NCI-H2196 treated with DMSO at 0.1 percent for 48 hours (cell line): ENCODE measurements around the gene BLID.

Experiments used
- DNase-seq: peaks from one replicate; lab custom pipeline; 2025; ENCODE audit not compliant: unreplicated experiment; lab: John Stamatoyannopoulos, UW

BLID gene

DNA sequence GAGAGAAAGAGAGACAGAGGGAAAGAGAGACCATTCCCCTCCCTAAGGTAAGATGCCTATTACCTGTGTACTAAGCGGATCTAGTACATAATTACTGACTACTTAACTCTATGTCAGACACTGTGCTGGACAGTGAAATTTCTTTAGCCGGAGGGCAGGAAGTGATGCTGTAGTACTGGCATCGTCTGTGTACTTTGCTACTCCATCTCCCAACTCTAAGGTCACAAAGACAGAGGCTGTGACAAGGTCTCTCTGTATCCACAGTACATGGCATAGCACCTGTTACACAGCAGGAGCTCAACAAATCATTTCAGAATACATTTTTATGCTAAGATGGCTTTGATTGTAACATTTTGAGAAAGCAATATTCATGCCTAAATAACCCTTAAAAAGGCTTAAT is 9.0 kb downstream of the BLID start:
- no peak for DNase-seq

DNA sequence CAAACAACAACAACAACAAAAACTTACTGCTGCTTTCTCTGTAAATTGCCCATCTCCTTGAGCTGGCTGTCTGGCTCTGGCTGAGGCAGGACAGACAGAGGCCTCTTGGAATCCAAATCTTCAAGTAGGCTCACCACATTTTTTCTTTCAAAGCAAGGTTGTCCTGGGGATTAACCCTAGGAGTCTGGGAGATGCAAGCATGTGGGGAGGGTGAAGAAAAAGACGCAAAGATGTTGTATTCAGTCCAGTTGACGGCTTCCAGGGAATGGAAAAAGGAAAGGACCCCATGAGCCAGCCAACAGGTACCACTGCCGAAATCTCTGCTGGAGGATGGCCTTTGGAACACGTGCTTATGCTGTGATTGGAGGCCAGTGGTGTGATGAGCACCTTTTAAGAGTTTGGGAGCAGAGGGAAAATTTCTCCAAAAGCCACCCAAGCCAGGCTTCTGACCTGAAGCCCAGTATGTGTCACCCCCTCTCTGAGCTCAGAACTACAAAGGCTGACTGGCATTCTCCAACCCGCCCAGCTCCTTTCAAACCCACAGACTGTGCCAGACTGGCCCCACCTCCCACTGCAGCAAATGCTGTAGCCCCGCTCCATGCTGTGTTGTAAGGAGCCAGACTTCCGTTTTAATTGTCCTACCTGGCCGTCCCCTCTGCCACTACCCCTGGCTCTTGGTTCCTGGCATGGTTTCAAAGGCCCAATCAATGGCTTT is 10.8 kb downstream of the BLID start:
- no peak for DNase-seq

DNA sequence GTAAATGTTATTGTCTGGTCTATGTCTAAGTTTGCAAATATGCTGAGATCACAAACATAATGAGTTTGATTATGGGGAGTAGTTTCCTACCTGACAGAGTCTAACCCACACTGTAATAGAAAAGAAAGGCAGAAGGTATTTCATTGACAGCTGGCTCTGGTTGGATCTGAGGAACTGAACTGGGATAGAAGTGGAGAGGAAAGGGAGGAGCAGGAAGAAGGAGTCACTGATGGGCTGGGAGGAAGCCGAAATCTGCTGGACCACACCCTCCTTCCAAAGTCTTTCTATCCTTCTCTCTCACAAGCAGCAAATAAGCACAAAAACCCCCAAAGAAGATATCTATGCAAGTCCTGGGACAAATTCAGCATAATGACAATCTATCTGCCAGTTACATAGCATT is 11.7 kb downstream of the BLID start:
- DNase-seq = no peak

DNA sequence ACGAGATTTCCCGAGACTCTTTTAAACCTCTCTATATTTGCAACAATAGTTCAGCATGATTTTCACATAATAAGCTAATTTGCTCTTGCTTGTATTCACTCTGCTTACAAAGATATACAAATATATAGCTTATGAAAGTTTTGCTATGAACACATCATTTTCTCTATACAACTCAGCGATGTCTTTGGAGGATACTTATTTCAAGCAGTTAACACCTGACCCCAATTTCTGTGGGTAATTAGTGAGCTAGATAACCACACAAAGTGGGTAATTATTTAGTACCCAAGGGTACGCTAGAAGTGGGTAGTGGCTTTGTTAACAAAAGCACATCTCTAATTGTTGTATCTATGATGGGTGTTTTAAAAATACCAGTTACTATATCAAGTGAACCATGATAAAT is 12.3 kb downstream of the BLID start:
- no peak for DNase-seq

DNA sequence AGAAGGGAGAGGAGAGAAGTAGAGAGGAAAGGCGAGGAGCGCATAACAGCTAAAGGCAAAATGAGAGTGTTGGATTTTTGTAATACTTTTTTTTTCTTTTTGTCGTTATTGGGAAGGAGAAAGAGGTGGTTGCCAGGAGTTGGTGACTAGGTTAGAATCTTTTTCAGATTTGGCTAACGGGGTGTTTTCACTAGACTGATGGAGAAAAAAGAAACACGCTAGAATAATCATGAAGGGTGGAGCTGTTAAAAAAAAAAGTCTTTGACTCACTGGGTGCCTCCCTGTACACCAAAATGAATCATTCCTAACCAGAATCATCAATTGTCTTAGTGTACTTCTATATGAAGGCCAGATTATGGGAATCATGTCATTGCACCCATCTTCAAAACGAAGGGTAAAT is 12.7 kb downstream of the BLID start:
- DNase-seq = no peak

DNA sequence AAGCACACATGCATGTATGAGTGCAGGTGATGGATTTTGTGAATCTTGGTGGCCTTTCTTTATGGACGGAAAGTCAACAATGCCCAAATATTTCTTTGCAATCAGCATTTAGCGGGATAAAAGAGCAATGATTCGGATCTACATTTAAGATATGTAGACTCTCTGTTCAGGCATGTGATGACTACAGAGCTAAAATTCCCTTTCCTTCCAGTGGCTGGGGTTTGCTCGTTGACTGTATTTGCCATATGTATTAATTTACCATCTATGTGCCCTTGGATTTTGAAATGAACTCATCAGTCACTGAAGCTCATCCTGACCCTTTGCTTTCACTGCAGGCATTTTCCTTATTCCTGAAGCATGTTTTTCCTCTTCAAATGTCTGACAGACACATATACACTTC is 13.6 kb downstream of the BLID start:
- DNase-seq = no peak

DNA sequence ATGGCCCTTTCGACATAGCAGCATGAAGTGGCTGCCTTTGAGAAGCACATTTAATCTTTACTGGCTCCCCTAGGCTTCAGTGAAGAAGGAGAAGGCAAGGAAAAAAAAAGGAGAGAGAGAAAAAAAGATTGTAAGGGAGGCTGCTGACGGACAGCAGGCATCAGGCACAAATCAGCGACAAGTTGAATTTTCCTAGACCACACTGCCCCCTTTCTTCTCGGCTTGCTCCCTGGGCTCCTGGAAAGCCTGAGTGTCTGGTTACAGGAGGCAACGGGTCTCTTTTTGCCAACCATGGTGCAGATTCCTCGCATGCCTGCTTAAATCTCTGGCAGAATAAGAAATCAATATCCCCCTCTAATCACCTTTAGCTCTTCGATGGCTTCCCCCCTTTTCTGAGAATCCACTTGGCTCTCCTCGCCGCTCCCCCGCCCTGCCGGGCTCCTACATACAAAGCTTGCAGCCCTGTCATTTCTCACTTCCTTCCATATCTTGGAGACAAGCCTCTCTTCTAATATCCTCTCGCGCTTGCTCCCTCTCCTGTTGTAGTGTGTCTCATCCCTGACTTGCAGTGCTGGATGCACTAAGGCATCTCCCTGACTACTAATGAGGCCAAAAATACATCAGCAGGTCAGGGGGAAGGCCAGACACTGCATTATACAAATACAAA is 14.3 kb downstream of the BLID start:
- DNase-seq = no peak

DNA sequence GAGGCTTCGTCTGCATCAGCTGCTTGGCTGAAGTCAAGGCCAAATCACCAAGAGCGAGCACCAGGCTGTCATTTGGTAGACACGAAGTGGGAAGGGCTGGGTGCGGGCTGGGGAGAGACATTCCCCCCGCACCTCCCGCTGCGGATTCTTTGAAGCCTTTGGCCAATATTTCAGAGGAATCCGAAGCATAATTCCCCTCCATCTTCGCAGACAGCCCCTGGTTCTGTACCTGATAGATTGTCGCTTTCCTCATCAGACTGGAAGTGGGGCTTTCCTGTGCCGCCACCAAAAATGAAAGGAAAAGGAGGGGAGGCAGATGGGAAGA is 15.3 kb downstream of the BLID start:
- DNase-seq = no peak

DNA sequence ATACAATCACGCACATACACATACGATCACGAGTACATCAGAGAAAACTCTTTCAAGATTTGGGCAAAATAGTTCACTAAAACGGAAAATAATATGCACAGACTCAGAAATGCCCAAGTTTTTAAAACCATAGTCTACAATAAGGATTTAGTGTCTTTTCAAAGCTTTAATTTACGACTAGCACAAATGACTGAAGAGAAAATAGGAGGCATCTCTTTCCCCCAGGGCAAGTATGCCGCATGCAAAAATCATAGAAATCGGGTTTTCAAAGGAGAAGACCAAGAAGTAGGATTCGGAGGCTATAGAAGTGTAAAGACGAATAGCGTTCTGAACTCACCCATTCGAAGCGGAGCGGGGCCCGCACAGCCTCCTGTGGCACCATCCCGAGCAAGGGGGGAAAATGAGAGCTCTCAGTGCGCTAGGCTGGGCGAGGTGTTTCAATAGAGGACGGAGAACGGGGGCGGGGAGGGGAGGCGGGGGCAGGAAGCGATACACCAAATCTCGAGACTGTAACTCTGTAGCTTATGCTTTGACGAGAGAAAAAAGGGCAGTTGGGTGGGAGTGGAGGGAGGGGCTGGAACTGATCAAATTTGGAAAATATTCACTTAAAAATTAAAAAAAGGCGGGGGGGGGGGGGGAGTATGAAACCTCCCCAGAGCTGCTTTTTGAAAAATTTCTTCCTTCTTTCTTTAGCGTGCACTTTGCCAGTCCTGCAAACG is 15.8 kb downstream of the BLID start:
- DNase-seq = no peak

DNA sequence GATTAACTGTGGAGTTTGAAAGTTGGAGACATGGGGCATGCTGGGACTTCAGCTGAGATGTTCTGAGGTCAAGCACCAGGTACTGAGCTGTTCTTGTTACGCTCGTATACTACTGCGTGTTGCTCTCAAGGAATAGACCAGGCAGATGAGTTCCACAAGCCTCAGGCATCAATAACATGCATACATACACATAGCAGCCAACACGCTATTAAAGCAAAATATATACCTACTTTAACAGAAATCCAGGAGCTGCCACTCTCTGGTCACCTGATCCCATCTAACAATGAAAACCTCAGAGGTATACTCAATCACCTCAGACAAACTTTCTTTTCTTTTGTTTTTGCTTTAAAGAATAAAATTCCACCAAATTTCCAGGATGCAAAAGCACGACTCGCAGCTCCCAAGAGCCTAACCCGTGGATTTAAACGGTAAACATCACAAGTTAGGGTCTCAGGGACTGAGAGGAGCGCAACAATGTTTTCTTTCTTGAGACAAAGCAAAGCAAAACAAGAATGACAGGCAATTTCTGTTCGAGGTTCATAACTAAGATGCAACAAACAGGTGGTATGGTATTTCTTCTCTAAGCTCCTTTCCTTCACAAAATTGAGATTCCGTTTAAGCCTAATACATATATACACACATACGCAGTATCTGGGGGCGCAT is 16.5 kb downstream of the BLID start:
- no peak for DNase-seq

DNA sequence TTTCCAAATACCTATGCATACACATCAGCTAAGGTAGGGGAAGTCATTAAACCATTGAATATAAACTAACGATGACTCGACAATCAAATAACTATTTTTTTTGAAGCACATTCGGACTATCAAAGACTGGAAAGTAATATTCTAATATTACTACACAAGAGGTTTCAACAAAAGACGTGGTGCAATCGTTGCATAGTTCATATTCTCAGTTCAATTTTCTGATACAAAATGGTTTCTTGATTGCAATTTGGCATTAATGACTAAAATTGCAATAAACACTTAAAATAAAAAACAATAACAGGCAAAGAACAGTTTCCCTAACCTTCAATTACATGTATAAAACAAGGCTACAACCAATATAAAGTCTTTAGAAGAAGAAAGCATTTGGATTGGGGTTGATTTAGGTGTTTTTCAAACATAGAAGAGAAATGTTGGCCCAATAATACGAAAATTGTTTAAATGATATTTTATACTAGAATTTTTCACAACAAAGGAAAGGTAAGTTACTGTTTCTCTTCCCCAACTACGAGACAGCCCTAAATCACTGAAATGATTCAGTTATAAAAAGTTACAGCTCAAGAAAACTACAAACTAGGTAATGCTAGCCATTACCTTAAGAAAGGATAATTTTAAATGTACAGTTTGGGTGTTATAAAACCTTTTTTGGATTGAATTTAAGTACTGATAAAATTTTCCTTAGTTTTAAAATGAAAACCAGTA is 17.6 kb downstream of the BLID start:
- no peak for DNase-seq

DNA sequence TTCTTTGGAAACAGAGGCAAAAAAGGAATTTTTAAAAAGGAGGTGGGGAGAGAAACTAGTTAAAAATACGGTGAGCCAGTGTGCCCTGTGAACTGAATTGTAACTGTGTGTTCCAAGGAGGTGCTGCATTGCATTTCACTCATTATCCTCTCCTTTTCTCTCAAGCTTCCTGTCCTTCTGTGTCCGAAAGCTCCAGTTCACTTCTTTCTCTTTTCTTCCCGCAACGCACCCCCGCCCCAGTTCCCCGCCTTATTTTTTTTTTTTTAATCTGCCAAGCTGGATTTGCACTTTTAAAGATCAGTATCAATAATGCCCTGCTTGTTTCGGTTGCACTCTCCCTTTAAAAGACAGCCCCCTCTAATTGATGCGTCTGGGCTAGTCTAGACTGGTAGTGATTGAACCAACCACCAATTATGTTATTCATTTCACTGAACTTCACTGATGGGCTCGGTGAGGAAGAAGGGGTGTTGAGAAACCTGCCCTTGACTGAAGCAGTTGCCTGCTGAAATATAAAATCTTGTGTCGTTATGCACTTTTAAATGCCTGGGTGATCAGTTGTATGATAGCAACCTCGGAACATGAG is 18.5 kb downstream of the BLID start:
- no peak for DNase-seq

DNA sequence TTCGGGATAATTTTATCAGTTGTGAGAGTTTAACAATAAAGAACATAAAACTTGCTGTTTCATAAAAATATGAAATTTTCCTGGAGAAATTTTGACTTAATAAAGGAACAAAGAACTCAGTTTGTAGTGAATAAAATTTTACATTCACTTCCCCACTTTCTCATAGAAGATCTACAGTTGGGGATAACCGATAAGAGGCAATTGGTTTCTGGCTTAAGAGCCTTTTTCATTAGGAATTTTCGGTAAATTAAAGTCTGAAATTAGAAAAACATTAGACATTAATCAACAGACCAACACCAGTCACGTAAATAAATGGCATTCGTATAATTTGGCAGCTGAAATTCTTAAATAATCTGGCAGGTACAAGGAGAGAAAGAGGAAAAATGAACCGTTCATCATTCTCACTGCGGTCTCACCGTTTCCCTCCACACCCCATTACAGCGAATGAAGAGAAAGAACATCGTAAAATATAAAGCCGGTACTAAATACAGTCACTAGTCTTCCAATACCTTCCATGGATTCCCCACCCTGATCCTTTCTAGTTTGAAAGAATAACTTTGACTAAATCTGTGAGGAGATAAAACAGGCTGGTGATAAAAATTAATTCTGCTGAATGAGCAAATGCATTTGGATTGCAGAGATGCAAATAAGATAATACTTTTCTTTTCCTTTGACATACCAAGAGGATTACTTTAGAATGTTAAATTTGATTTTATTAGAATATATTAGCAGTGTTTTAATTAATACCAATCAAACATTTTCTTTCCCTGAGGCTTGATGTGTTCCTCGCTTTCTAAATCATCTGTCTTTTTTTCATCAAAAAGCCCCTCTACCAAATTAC is 19.5 kb downstream of the BLID start:
- no peak for DNase-seq

DNA sequence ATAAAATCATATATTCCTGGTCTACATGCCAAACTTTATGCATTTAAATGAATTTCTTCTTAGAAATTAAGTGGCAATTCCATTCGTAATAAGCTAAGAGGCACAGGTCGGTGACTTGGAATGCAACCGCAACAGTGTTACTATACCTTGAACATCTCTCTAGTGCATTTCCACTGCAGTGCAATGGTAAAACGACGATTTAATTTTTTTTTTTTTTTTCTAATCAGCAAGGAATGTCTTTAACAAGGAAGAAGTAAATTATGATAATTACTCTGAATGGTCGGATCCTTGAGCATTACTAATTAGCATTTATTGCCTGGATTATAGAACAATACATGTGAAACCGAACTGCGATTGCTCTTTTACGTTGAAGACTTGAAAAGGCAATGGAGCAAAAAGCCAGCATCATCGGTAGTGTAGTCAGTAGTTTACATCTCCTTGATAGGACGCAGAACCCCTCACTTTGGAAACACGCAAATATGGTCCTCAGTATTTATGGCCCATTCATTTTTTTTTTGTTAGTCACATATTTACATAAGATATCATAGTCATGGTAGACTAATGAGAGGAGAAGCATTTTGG is 20.2 kb downstream of the BLID start:
- no peak for DNase-seq

DNA sequence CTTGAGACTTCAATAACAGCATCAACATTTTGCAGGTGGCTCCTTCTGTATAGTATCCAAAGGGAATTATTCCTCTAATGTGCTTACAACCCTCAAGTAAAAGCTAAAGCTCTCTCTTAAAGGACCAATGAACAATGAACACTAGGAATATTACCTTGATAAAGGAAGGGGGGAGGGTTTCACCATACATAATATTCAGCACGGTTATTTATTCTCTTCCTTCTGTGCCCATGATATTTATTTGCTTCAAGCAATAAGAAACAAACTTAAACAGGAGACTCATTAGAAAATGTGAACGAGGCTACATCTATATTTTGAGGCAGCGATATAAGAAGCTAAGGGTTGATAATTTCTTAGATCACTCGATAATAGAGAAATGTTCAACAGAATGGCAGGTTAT is 21.2 kb downstream of the BLID start:
- no peak for DNase-seq

DNA sequence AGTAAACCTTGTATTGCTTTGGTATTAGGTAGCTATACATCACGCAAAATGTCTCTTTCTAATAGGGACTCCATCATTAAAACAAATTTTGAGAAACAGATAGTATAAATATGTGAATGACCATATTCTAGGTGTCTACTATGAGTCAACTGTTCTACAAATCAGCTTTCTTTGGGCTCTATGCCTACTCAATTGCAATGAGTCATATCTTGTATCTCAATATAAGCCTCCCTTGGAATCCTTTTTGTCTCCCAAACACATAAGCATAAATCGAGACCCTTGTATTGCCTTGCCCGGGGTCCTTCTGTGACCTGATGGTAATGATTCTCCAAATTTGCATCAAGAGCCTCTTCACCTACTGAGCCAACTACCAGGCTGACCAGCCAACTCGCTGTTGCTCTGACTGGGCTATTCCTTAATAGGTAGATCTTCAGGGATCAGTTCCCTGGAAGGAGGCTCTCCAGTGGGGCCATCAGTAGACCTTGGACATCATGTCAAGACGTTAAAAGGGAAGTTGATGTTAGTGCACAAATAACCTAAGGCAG is 22.2 kb downstream of the BLID start:
- DNase-seq = no peak

DNA sequence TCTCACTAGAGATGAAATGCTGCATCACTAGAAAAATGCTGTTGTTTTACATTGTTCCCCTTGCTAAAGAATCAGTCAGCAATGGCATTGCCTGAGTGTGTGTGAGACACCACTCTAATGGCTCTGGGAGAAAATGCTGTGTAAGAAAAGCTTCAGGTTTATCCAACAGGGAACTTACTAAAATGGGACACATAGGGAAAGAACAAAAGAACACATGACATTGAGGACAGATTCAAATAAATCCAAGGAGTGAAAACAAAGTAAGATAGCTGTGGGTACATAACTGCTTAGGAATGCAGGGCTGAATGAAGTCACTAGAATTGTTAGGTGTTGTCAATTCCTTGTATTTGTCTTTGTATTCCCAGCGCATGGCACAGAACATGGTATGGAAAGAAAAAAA is 24.2 kb downstream of the BLID start:
- DNase-seq = no peak

DNA sequence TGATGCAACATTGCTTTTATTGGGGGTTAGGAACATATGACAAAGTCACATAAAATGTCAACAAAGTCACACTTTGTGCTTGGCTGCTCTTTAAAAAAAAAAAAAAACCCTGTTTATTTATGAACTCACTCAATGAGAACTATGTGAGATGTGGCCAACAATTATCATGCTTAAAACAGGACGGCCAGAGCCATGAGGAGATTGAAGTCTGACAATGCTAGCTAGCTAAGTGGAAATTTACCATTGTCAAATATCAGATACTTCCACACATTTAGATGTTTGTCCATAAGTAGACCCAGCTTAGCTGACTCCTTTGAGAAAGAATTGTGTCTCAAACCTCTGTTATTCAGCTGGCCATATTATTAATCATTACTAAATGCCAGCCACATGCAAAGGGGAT is 26.9 kb downstream of the BLID start:
- DNase-seq = no peak

DNA sequence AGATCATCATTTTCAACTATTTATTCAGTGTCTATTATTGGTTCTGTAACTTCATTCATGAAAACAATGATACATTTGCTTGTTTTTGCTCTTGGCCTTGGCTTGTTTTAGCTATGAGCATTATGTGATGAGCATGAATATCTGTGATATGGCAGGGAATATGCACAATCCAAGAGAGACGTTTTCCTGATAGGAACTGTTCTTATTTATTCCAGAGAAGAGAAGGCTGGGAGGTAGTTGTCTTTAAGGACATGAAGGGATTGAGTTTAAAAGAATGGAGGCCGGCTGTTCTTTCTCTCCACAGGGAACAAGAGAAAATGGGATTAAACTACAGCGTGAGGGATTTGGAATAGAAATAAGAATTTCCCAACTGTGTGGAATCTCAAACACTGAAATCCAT is 30.3 kb downstream of the BLID start:
- no peak for DNase-seq
